Astrocyte of the spinal cord (primary cell): ENCODE results near the gene DCXR.

Experiments used
- DNase-seq: peaks from one replicate; pipeline ENCODE4 v3.0.0; 2011; ENCODE audit warnings: low read depth, low spot score
- H3K4me3 ChIP-seq: 2 replicates; pipeline ENCODE4 v1.5.1; 2011; ENCODE audit warnings: low read depth, mild to moderate bottlenecking, low read length, moderate library complexity
- in situ Hi-C: cut with HindIII; loops from 2 replicates; pipeline ENCODE4 v1.10.0; 2017; ENCODE audit warnings: low sequenced_read_pairs
- TF ChIP-seq, protein P1 (sequence below): IDR thresholded peaks from 2 replicates; pipeline ENCODE4 v1.5.1; 2012; ENCODE audit warnings: low read depth, mild to moderate bottlenecking, low read length, inconsistent platforms

DCXR gene

DNA sequence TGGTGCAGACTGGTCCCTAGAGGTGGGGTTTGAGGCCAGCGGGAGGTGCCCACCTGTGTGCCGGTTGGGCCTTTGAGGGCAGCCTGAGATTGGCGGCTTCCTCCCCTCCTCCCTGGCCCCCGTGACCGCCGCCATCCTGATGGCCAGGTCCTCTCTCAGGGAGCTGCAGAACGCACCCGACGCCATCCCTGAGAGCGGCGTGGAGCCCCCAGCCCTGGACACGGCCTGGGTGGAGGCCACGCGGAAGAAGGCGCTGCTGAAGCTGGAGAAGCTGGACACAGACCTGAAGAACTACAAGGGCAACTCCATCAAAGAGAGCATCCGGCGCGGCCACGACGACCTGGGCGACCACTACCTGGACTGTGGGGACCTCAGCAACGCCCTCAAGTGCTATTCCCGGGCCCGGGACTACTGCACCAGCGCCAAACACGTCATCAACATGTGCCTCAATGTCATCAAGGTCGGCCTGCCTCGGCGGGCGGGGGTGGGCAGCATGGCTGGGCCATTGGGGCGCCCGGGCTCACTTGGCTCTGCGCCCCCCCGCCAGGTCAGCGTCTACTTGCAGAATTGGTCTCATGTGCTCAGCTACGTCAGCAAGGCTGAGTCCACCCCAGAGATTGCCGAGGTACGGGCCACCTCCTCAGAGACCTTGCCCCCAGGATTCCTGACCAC is 17.0 kb upstream of the DCXR start:
- DNase-seq: no peak
- in situ Hi-C loops: no loop called here
- H3K4me3 ChIP-seq: no peak overlapping the region
- TF ChIP-seq, protein P1, sequence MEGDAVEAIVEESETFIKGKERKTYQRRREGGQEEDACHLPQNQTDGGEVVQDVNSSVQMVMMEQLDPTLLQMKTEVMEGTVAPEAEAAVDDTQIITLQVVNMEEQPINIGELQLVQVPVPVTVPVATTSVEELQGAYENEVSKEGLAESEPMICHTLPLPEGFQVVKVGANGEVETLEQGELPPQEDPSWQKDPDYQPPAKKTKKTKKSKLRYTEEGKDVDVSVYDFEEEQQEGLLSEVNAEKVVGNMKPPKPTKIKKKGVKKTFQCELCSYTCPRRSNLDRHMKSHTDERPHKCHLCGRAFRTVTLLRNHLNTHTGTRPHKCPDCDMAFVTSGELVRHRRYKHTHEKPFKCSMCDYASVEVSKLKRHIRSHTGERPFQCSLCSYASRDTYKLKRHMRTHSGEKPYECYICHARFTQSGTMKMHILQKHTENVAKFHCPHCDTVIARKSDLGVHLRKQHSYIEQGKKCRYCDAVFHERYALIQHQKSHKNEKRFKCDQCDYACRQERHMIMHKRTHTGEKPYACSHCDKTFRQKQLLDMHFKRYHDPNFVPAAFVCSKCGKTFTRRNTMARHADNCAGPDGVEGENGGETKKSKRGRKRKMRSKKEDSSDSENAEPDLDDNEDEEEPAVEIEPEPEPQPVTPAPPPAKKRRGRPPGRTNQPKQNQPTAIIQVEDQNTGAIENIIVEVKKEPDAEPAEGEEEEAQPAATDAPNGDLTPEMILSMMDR: no peak

DNA sequence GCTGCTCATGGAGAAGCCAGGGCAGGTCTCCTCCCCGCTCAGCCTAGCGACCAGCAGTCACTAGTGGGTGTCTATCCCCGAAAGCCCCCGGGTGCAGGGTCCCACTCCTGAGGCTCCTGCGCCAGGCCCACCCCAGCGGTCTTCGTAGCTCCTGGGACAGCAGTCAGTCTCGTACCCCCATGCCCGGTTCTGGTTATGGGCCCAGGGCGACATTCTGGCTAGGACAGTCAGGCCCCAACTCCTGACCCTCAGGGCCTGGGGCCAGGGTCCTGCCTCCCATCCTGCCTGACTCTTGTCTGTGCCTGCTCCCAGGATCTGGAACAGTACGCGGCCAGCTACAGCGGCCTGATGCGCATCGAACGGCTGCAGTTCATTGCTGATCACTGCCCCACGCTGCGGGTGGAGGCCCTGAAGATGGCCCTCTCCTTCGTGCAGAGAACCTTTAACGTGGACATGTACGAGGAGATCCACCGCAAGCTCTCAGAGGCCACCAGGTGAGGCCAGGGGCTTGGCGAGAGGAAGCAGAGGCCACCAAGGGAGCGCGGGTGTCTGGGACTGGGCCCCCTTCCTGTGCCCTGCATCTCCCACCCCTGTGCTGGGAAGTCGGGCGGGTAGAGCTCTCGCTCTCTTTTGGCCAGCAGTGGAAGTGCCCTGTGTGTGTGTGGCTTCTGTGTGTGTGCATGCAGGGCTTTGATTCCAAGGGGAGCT is 16.2 kb upstream of the DCXR start:
- no peak for DNase-seq
- no peak overlapping the region for H3K4me3 ChIP-seq
- TF ChIP-seq, protein P1: no peak
- in situ Hi-C loops: no loop called here

DNA sequence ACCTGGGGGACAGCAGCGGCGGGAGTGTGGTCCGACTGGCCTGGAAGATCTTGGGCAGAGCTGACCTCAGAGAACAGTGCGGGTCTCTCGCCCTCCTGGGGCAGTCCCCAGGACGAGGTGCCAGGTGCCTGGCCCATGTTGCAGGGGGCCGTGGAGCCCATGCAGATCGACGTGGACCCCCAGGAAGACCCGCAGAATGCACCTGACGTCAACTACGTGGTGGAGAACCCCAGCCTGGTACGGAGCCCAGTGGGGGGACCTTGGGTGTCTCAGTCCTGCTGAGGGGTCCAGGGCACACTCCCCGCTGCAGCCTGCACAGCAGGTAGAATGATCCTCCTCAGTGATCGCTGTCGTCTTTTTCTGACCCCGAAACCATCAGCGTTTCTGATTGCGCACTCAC is 15.6 kb upstream of the DCXR start:
- H3K4me3 ChIP-seq: peak overlapping the region; percentile 76

DNA sequence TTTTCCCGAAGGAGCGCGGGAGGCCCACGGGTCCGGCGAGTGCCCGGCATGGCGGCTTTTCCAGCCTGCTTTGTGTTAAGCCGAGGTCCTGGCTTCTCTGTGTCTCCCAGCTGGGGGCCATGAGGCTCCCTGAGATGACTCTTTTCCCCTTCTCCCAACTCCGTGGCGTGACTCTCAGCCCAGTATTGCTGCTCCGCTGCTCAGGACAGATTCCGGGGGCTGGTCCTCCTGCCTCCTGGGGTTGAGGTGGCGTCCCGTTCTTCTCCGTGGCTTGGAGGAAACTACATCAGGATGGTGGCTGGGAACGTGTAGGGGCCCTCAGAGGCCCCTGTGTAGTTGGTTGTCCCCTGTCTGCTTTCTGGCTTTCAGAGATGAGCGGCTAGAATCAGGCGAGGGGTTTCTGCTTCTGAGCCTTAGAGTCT is 15.2 kb upstream of the DCXR start:
- TF ChIP-seq, protein P1: no peak
- no peak for DNase-seq
- H3K4me3 ChIP-seq: peak overlapping the region; percentile 76
- in situ Hi-C loops: no loop called here

More for the DNA sequence above, 15.6 kb upstream of the DCXR start:
- in situ Hi-C loops: no loop called here
- no peak for DNase-seq
- TF ChIP-seq, protein P1: no peak

DNA sequence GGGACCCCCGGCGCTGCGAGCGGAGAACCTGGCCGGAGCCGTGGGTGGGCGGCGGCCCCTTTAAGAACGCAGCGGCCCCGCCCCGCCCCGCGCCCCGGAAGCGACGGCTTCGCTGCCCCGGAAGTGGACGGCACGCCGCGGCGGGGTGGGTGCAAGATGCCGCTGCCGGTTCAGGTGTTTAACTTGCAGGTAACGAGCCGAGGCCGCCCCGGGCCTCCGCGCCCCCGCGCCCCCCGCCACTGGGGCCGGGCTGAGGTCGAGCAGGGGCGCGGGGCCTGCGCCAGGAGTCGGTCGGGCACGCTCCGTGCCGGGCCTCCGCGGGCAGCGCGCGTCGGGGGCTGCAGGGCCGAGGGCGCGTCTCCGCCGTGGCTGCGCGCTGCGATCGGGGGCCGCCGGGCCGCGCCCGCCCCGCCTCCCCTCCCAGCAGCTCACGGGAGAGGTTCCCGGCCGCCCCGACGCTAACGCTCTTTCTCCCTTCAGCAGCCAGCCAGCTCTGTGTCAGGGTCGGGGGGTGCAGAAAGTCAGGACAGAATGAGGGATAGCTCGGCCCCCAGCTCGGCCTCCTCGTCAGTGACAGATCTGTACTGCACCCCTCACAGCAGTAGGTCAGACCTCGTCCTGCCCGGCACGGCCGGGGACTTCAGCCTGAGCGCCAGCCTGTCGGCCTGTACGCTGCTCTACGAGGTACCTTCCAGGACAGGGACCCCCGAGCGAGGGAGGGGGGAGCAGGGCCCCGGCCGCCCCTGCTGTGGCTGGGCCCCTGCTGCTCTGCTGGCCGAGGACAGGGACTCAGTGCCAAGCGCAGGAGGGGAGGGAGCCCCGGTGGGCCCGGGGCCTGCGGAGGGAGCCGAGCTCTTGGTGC is 14.5 kb upstream of the DCXR start, which contains the start of the genes GPS1 and RFNG:
TSS of gene GPS1 (plus strand) at position 123 of the 862 bp plus-strand sequence. CDS start at position 157, 34 bp downstream.
TSS of gene RFNG (minus strand) at position 36 of the 862 bp plus-strand sequence. CDS start 45 bp downstream, outside the sequence.
- peak within 1 kb of the TSS; percentile 76 for H3K4me3 ChIP-seq
- TF ChIP-seq, protein P1: no peak

More for the DNA sequence above, 14.5 kb upstream of the DCXR start, which contains the start of the genes GPS1 and RFNG:
- DNase-seq: peak; percentile 50
- in situ Hi-C loops: no loop called here
